ENCODE results near the gene DOCK6.
A peak's percentile ranks its signal among the peaks of the same experiment; 100 is the strongest.

Gene DOCK6

GRCh38 chr19:11243798-11244169 lies 18.5 kb downstream of the DOCK6 start:
- DNase-seq = no peak

- DNase-seq = peak; percentile 50
Measured at GRCh38 chr19:11242864-11243797, 19.2 kb downstream of the DOCK6 start.

- DNase-seq = no peak
Measured at GRCh38 chr19:11242025-11242424, 20.3 kb downstream of the DOCK6 start.

GRCh38 chr19:11240008-11240444 lies 22.3 kb downstream of the DOCK6 start:
- no peak for DNase-seq

GRCh38 chr19:11239377-11240000 lies 22.8 kb downstream of the DOCK6 start, which contains the start of gene ANGPTL8:
ANGPTL8 (plus strand) TSS chr19:11239619; CDS start chr19:11239638, 19 bp downstream.
- DNase-seq = no peak

GRCh38 chr19:11238781-11239376 lies 23.4 kb downstream of the DOCK6 start:
- no peak for DNase-seq

- DNase-seq = no peak
Measured at GRCh38 chr19:11238041-11238440, 24.3 kb downstream of the DOCK6 start.

- DNase-seq = no peak
Measured at GRCh38 chr19:11237321-11237720, 25.0 kb downstream of the DOCK6 start.

- DNase-seq = no peak
Measured at GRCh38 chr19:11236324-11237301, 25.7 kb downstream of the DOCK6 start.

- no peak for DNase-seq
Measured at GRCh38 chr19:11234486-11235075, 27.7 kb downstream of the DOCK6 start.

GRCh38 chr19:11233073-11233472 lies 29.3 kb downstream of the DOCK6 start:
- no peak for DNase-seq

GRCh38 chr19:11232555-11232954 lies 29.8 kb downstream of the DOCK6 start:
- no peak for DNase-seq

- no peak for DNase-seq
Measured at GRCh38 chr19:11230621-11231386, 31.5 kb downstream of the DOCK6 start.

GRCh38 chr19:11227195-11227886 lies 35.0 kb downstream of the DOCK6 start:
- no peak for DNase-seq

- DNase-seq = no peak
Measured at GRCh38 chr19:11226716-11227166, 35.6 kb downstream of the DOCK6 start.

- DNase-seq = no peak
Measured at GRCh38 chr19:11225815-11226214, 36.5 kb downstream of the DOCK6 start.

GRCh38 chr19:11225172-11225571 lies 37.2 kb downstream of the DOCK6 start:
- DNase-seq = no peak

GRCh38 chr19:11224429-11224828 lies 37.9 kb downstream of the DOCK6 start:
- no peak for DNase-seq

GRCh38 chr19:11223200-11223599 lies 39.1 kb downstream of the DOCK6 start:
- no peak for DNase-seq

GRCh38 chr19:11221082-11221598 lies 41.2 kb downstream of the DOCK6 start:
- no peak for DNase-seq

Measured in COR-L47 (cell line).